ENCODE data around the gene MCF2L. TPM values are rescaled to one million over a fixed set of nuclear protein-coding genes. Genes with fewer than 3 reads are reported as not detected.

Gene MCF2L
- polyA plus RNA-seq, 1 donor (not counting 4 experiments of a cell fraction or from before 2014, with no cell fraction given) = 0.14 TPM

DNA sequence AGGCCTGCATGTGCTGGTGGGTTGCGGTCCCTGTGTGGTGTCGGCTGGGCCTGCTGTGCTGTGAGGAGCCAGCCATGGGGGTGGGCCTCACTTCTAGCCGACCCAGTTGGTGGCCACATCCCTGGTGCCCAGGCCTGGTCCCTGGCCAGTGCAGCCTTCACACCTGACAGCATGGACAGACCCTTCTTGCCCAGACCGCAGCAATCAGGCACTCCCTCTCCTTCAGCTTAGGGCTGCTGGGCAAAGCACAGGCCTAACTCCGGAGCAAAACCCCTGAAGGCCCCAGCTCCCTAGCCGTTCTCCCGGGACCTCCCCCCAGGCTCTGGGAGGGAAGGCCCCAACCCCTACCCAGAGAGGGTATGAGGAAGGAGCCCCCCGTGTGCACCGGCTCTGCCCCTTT, 6.6 kb upstream of the MCF2L start:
- H3K4me1 ChIP-seq (ENCODE audit: control insufficient read depth, extremely low read depth, insufficient read depth, low read length) = no peaks in the 10 kb centered on the region
- H2AFZ ChIP-seq (ENCODE audit: control insufficient read depth, low read length) = no peak overlapping the region
- dilution Hi-C loops (cut with MboI; ENCODE audit: extremely low pct_ligation_motif_present, low sequenced_read_pairs) = no loop called here
- no peaks in the 10 kb centered on the region for H3K9me1 ChIP-seq (ENCODE audit: control insufficient read depth, extremely low read depth, insufficient read depth, low read length)
- no peaks in the 10 kb centered on the region for H4K20me1 ChIP-seq (ENCODE audit: control insufficient read depth, extremely low read depth, insufficient read depth, low read length)
- H3K9ac ChIP-seq (ENCODE audit: control insufficient read depth, extremely low read depth, insufficient read depth, low read length) = no peak overlapping the region
- no peak for FAIRE-seq
- TF ChIP-seq CTCF (optimal IDR thresholded peaks at IDR 0.05 in 1 of 3, IDR thresholded peaks at IDR 0.05 in 1 of 3, conservative IDR thresholded peaks at IDR 0.05 in 1 of 3; ENCODE audit: extremely low read depth in 1 of 3, insufficient read depth in 2 of 3, low read length in 3 of 3) = no peak
- TF ChIP-seq EZH2 (IDR thresholded peaks at IDR 0.05; ENCODE audit: low read length) = no peak
- no peak overlapping the region for H3K4me2 ChIP-seq (ENCODE audit: control insufficient read depth, extremely low read depth, insufficient read depth, low read depth, low read length)
- H3K4me3 ChIP-seq (ENCODE audit: control insufficient read depth in 2 of 3, extremely low read depth in 1 of 3, insufficient read depth in 2 of 3, low read depth in 1 of 3, low read length in 3 of 3) = no peak overlapping the region
- H3K9me3 ChIP-seq (ENCODE audit: control insufficient read depth, low read depth, low read length) = no peaks in the 10 kb centered on the region
- no peak for DNase-seq (ENCODE audit: low read depth, low spot score)
- peaks cover 20% of the 10 kb centered on the region for H3K27me3 ChIP-seq (ENCODE audit: control insufficient read depth, extremely low read depth, insufficient read depth, low read length)
- no peaks in the 10 kb centered on the region for H3K79me2 ChIP-seq (ENCODE audit: control insufficient read depth, insufficient read depth, low read length)
- no peak overlapping the region for H3K27ac ChIP-seq (ENCODE audit: control insufficient read depth, insufficient read depth, low read length)
- no peaks in the 10 kb centered on the region for H3K36me3 ChIP-seq (ENCODE audit: control insufficient read depth in 2 of 2, extremely low read depth in 1 of 2, insufficient read depth in 2 of 2, low read length in 2 of 2)

GRCh38 chr13:112962911-112963625, 5.9 kb upstream of the MCF2L start:
- no peak for TF ChIP-seq EZH2 (IDR thresholded peaks at IDR 0.05; ENCODE audit: low read length)
- TF ChIP-seq CTCF (optimal IDR thresholded peaks at IDR 0.05 in 1 of 3, IDR thresholded peaks at IDR 0.05 in 1 of 3, conservative IDR thresholded peaks at IDR 0.05 in 1 of 3; ENCODE audit: extremely low read depth in 1 of 3, insufficient read depth in 2 of 3, low read length in 3 of 3) = no peak
- Histone ChIP-seq H3K9ac (ENCODE audit: control insufficient read depth, extremely low read depth, insufficient read depth, low read length) (no peak overlapping the region), H3K27me3 (ENCODE audit: control insufficient read depth, extremely low read depth, insufficient read depth, low read length) (peaks cover 27% of the 10 kb centered on the region), H3K79me2 (ENCODE audit: control insufficient read depth, insufficient read depth, low read length) (no peaks in the 10 kb centered on the region), H3K9me1 (ENCODE audit: control insufficient read depth, extremely low read depth, insufficient read depth, low read length) (no peaks in the 10 kb centered on the region), H3K4me1 (ENCODE audit: control insufficient read depth, extremely low read depth, insufficient read depth, low read length) (no peaks in the 10 kb centered on the region), H4K20me1 (ENCODE audit: control insufficient read depth, extremely low read depth, insufficient read depth, low read length) (no peaks in the 10 kb centered on the region), H3K4me2 (ENCODE audit: control insufficient read depth, extremely low read depth, insufficient read depth, low read depth, low read length) (no peak overlapping the region), H3K4me3 (ENCODE audit: control insufficient read depth in 2 of 3, extremely low read depth in 1 of 3, insufficient read depth in 2 of 3, low read depth in 1 of 3, low read length in 3 of 3) (no peak overlapping the region), H3K36me3 (ENCODE audit: control insufficient read depth in 2 of 2, extremely low read depth in 1 of 2, insufficient read depth in 2 of 2, low read length in 2 of 2) (no peaks in the 10 kb centered on the region), H2AFZ (ENCODE audit: control insufficient read depth, low read length) (no peak overlapping the region), H3K9me3 (ENCODE audit: control insufficient read depth, low read depth, low read length) (no peaks in the 10 kb centered on the region), H3K27ac (ENCODE audit: control insufficient read depth, insufficient read depth, low read length) (no peak overlapping the region)
- FAIRE-seq (no peak), DNase-seq (ENCODE audit: low read depth, low spot score) (no peak)
- dilution Hi-C loops (cut with MboI; ENCODE audit: extremely low pct_ligation_motif_present, low sequenced_read_pairs) = no loop called here

All from keratinocyte (primary cell).